Sigmoid colon (tissue), 7 donors: ENCODE measurements around the gene FSD1. TPM values are rescaled to one million over a fixed set of nuclear protein-coding genes. Genes with fewer than 3 reads are reported as not detected.
"Not testable (repeated sequence)": the region's sequence is repeated elsewhere in the genome, so short reads cannot be mapped to it uniquely, and the experiment has no call there.

Experiments
- DNase-seq: peaks from one replicate; pipeline ENCODE4 v3.0.0-alpha.2; 2019
- H3K27ac ChIP-seq, 4 donors: fragments of 200-600 bp; sonication (generic); one replicate each; pipeline ENCODE4 v1.5.1; 2016 to 2019; ENCODE audit warnings: mild to moderate bottlenecking in 1 of 4
- H3K27me3 ChIP-seq, 3 donors: fragments of 200-600 bp; sonication (generic); one replicate each; pipeline ENCODE4 v1.5.1; 2019; ENCODE audit warnings: mild to moderate bottlenecking in 1 of 3
- H3K36me3 ChIP-seq, 4 donors: fragments of 200-600 bp; sonication (generic); one replicate each; pipeline ENCODE4 v1.5.1; 2016 to 2019
- H3K4me1 ChIP-seq, 4 donors: fragments of 200-600 bp; sonication (generic); one replicate each; pipeline ENCODE4 v1.5.1; 2017 to 2019
- H3K4me3 ChIP-seq, 4 donors: fragments of 200-600 bp; sonication (generic); one replicate each; pipeline ENCODE4 v1.5.1; 2017 to 2019; ENCODE audit warnings: mild to moderate bottlenecking in 2 of 4, moderate library complexity in 1 of 4
- H3K9me3 ChIP-seq, 4 donors: fragments of 200-600 bp in 3 of 4; sonication (generic) in 3 of 4; one replicate each; pipeline versions ENCODE4 v1.5.1 to v1.6.1; 2013 to 2019
- CTCF ChIP-seq, 4 experiments: fragments of 450-650 bp in 3 of 4; fragments of 200-600 bp in 1 of 4; IDR thresholded peaks; one replicate each; pipeline ENCODE4 v1.5.1; 2016 to 2019; ENCODE audit warnings: antibody characterized with exemption in 4 of 4, mild to moderate bottlenecking in 3 of 4, moderate library complexity in 2 of 4
- EP300 ChIP-seq, 4 donors: sonication (generic); formaldehyde crosslinking; IDR thresholded peaks; one replicate each; pipeline ENCODE4 v1.6.1; 2017; ENCODE audit warnings: antibody characterized with exemption in 4 of 4
- POLR2A ChIP-seq, 2 donors: fragments of 450-650 bp; IDR thresholded peaks; one replicate each; pipeline ENCODE4 v1.6.1; 2016; ENCODE audit warnings: antibody characterized with exemption in 2 of 2, mild to moderate bottlenecking in 2 of 2, moderate library complexity in 2 of 2
- POLR2AphosphoS5 ChIP-seq, 4 donors: sonication (generic); formaldehyde crosslinking; IDR thresholded peaks; one replicate each; pipeline ENCODE4 v1.6.1; 2017; ENCODE audit warnings: antibody characterized with exemption in 4 of 4
- WGBS, 2 donors: extraction: QIAGEN DNeasy Blood & Tissue Kit; methylation state at CpG; one replicate each; pipeline ENCODE4 v1.1.7; 2013; 5-methylcytosine and 5-hydroxymethylcytosine counted together
- intact Hi-C: fragments of 100-400 bp; cut with DNase I; formaldehyde crosslinking; loops from one replicate; pipeline ENCODE4 v1.15.1; 2023
- polyA plus RNA-seq, 3 donors: library from polyadenylated mRNA; stranded (reverse); fragments of 200-250 nt; gene quantifications; one replicate each; pipeline ENCODE4 v1.2.3, GENCODE V29; 2013
- total RNA-seq, 4 donors: library from RNA; depleted of rRNA; stranded (reverse); fragments of >200 nt; gene quantifications; one replicate each; pipeline ENCODE4 v1.1.0, GENCODE V29; 2016
- donor health status: healthy with polysubstance abuse.
- donor health status: Bipolar disorder and iron deficiency.
- donor health status: healthy.

FSD1 gene
- total and polyA plus RNA-seq, 7 donors, result 1.1 to 2.6 (median 1.5) TPM; not detected in 3

- peaks cover 0 to 27% (median 20%) of the 10 kb centered on the region in 4 donors for H3K4me1 ChIP-seq
- H3K27ac ChIP-seq, result no peak overlapping the region
- no peak for DNase-seq
- TF ChIP-seq POLR2A (IDR thresholded peaks at IDR 0.05) (no peak), POLR2AphosphoS5 (IDR thresholded peaks at IDR 0.05) (no peak), CTCF (IDR thresholded peaks at IDR 0.05) (no peak), EP300 (IDR thresholded peaks at IDR 0.05) (no peak)
- intact Hi-C loops, result loop anchor here (5.0 kb wide), 2 partner anchors 75 to 80 kb away; partner anchors contain the start of genes CHAF1A, SH3GL1 and YJU2
- no peaks in the 10 kb centered on the region for H3K9me3 ChIP-seq
- no peaks in the 10 kb centered on the region for H3K36me3 ChIP-seq
- H3K27me3 ChIP-seq, result peaks cover 6 to 38% (median 13%) of the 10 kb centered on the region in 3 donors
- 42 to 78% methylated on average over 33 of the region's 33 CpGs for WGBS, 2 donors
- H3K4me3 ChIP-seq, result peak overlapping the region in 2 of 4 donors; percentile 35 to 42
Observed at GRCh38 chr19:4326837-4327251, 22.4 kb downstream of the FSD1 start.

- Histone ChIP-seq H3K36me3 (no peaks in the 10 kb centered on the region), H3K27ac (peak overlapping the region in 1 of 4 donors; percentile 60), H3K4me3 (peak overlapping the region in 3 of 4 donors; percentile 21 to 42 (median 35)), H3K27me3 (peaks cover 6 to 38% (median 13%) of the 10 kb centered on the region in 3 donors), H3K9me3 (no peaks in the 10 kb centered on the region), H3K4me1 (peaks cover 0 to 27% (median 20%) of the 10 kb centered on the region in 4 donors)
- 25 to 68% methylated on average over 30 of the region's 30 CpGs for WGBS, 2 donors
- intact Hi-C loops, result loop anchor here (5.0 kb wide), 2 partner anchors 75 to 80 kb away; partner anchors contain the start of genes CHAF1A, SH3GL1 and YJU2
- TF ChIP-seq CTCF (IDR thresholded peaks at IDR 0.05), result no peak
- TF ChIP-seq EP300 (IDR thresholded peaks at IDR 0.05), result no peak
- TF ChIP-seq POLR2AphosphoS5 (IDR thresholded peaks at IDR 0.05), result no peak
- no peak for TF ChIP-seq POLR2A (IDR thresholded peaks at IDR 0.05)
- DNase-seq, result peak; percentile 89
Observed at GRCh38 chr19:4327252-4327876, 23.0 kb downstream of the FSD1 start.

DNA sequence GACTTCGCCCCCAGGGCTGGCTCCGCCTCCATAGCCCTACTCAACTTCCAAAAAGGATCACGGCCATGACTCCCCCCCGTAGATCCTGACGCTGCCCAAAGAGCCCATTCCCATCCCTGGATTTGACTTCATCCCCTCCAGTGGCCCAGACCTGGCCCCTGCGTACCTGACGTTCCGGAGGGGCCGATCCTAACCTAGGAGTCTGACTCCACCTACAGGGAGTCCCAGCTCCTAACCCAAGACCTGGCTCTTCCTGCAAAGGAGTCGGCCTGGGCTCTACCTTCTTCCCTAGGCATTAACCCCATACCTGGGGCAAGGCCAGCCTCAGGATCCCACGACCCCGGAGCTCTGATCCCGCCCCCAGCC, 23.5 kb downstream of the FSD1 start:
- Histone ChIP-seq H3K9me3 (no peaks in the 10 kb centered on the region), H3K4me3 (peak overlapping the region; percentile 21 to 42 (median 28)), H3K4me1 (peaks cover 0 to 27% (median 20%) of the 10 kb centered on the region in 4 donors), H3K27me3 (peaks cover 6 to 38% (median 13%) of the 10 kb centered on the region in 3 donors), H3K27ac (peak overlapping the region in 1 of 4 donors; percentile 60), H3K36me3 (no peaks in the 10 kb centered on the region)
- 23 to 70% methylated on average over 13 of the region's 13 CpGs for WGBS, 2 donors
- no peak for DNase-seq
- no peak for TF ChIP-seq EP300 (IDR thresholded peaks at IDR 0.05)
- intact Hi-C loops, result loop anchor here (5.0 kb wide), 2 partner anchors 74 to 81 kb away; partner anchors contain the start of genes CHAF1A, SH3GL1 and YJU2

DNA sequence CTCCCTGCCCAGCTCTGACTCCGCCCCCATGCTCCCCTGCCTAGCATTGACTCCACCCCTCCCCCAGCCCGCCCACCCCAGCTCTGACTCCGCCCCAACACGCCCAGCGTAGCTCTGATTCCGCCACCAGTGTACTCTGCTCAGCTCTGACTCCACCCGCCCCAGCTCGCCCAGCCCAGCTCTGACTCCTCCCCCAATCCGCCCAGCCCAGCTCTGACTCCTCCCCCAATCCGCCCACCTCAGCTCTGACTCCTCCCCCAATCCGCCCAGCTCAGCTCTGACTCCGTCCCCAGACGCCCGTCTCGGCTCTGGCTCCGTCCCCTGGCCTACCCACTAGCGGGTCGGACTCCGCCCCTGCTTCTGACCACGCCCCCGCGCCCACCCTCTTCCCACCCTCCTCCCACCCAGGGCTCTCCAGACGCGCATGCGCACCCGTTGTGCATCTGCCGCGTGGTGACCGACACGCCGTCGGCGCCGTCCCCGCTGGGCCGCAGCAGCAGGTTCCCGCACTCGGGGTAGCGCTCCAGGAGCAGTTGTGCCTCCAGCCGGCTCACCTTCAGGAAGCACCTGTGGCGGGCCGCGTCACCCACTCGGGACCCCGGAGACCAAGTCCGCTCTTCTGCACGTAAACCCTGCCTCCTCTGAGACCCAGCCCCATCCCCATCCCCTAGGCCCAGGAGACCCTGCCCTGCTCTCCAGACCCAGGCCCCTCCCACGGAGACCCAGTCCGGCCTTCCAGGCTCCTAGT, 24.0 kb downstream of the FSD1 start:
- Histone ChIP-seq H3K36me3 (no peaks in the 10 kb centered on the region), H3K27me3 (peaks cover 6 to 38% (median 13%) of the 10 kb centered on the region in 3 donors), H3K27ac (peak overlapping the region in 2 of 4 donors; percentile 2 to 60), H3K9me3 (no peaks in the 10 kb centered on the region), H3K4me3 (peak overlapping the region; percentile 21 to 44 (median 33)), H3K4me1 (peaks cover 0 to 27% (median 20%) of the 10 kb centered on the region in 4 donors)
- peak in 2 of 4 donors; percentile 48 to 50 for TF ChIP-seq POLR2AphosphoS5 (IDR thresholded peaks at IDR 0.05)
- TF ChIP-seq POLR2A (IDR thresholded peaks at IDR 0.05), result no peak
- intact Hi-C loops, result loop anchor here (5.0 kb wide), 2 partner anchors 74 to 81 kb away; partner anchors contain the start of genes CHAF1A, SH3GL1 and YJU2
- DNase-seq, result peak; percentile 99
- WGBS, 2 donors, result 3 to 69% methylated on average over 49 of the region's 49 CpGs

DNA sequence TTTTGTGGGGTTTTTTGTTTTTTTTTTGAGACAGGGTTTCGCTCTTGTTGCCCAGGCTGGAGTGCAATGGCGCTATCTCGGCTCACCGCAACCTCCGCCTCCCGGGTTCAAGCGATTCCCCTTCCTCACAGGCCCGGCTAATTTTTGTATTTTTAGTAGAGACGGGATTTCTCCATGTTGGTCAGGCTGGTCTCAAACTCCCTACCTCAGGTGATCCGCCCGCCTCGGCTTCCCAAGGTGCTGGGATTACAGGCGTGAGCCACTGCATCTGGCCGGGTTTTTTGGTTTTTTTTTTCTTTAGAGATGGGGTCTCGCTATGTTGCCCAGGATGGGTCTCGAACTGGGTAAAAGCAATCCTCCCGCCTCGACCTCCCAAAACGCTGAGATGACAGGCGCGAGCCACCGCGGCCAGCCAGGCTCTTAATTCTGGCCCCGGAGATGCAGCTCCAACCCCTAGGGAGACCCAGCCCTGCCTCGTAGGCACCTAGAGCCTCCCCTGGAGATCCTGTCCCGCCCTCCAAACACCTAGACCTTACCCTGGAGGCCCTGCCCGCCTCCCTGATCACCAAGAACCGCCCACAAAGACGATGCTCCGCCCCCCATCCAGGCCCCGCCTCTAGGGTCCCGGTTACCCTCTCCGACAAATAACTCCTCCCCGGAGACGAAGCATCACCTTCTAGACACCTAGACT, 24.7 kb downstream of the FSD1 start:
- H3K9me3 ChIP-seq, DNase-seq, H3K36me3 ChIP-seq: not testable (repeated sequence)
- Histone ChIP-seq H3K27ac (peak overlapping the region in 1 of 4 donors; percentile 2), H3K4me3 (peak overlapping the region in 3 of 4 donors; percentile 31 to 44 (median 34)), H3K4me1 (peaks cover 0 to 27% (median 20%) of the 10 kb centered on the region in 4 donors), H3K27me3 (peaks cover 6 to 38% (median 13%) of the 10 kb centered on the region in 3 donors)
- intact Hi-C loops, result loop anchor here (5.0 kb wide), 2 partner anchors 73 to 82 kb away; partner anchors contain the start of genes CHAF1A, SH3GL1 and YJU2
- WGBS, 2 donors, result 53 to 86% methylated on average over 35 of the region's 35 CpGs
